ENCODE measurements around the gene SIRT4. TPM values are rescaled to one million over a fixed set of nuclear protein-coding genes. Genes with fewer than 3 reads are reported as not detected.
"Not testable (repeated sequence)": the region's sequence is repeated elsewhere in the genome, so short reads cannot be mapped to it uniquely, and the experiment has no call there.

The SIRT4 gene, protein sequence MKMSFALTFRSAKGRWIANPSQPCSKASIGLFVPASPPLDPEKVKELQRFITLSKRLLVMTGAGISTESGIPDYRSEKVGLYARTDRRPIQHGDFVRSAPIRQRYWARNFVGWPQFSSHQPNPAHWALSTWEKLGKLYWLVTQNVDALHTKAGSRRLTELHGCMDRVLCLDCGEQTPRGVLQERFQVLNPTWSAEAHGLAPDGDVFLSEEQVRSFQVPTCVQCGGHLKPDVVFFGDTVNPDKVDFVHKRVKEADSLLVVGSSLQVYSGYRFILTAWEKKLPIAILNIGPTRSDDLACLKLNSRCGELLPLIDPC
- total RNA-seq = 10.2 TPM
- long read RNA-seq, partial matches to known transcripts = 2 of 9 reads
- long read RNA-seq, other reads (novel, unspliced or antisense) = 4 of 9 reads

DNA sequence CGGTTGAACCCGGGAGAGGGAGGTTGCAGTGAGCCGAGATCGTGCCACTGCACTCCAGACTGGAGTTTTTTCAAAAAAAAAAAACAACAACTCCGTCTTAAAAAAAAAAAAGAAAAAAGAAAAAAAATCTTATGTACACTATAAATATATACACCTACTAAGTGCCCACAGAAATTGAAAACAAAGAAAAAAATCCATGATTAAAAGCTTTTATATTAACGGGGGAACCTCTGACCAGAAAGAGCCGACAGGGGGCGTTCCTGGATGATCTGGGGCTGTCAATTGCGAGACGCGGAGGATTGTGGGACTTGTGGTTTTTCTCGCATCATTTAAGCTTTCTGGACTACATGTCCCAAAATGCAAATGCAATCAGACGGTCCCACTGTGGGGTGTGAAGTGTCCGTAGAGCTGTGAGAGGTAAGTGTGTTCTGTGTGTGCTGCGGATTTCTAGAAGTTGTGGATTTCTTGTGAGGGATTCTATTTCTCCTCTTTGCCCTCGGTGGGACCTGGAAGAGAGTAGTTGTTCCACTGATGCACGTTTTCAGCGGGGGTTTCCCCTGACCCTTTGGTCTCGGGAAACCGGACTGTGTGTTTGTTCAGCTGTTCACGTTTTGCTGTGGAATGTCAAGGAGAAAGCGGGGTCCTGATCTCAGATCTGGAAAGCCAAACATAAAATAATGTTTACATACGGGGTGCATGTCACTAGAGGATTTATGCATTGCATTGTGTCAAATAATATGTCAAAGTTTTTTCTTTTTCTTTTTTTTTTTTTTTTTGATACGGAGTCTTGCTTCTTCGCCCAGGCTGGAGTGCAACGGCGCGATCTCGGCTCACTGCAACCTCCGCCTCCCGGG, at the start of gene SIRT4:
SIRT4 (plus strand) TSS at position 360 of the 854 bp plus-strand sequence. CDS start 1,241 bp downstream, outside the sequence.
- ATAC-seq (peak; percentile 97), DNase-seq (peak; percentile 89)
- intact Hi-C loops (cut with micrococcal nuclease) = no loop called here

DNA sequence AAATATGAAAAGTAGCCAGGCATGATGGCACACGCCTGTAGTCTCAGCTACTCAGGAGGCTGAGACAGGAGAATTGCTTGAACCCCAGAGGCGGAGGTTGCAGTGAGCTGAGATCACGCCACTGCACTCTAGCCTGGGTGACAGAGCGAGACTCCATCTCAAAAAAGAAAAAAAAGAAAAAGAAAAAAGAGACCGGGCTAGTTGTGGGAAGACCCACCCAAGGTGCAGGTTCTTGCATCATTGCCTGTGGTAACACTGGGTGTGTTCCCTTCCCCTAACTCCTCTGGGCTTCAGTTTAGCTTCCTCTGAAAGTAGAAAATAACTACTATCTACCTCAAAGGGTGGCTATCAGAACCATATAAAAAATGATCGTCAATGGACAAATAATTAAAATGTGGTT, 48.8 kb upstream of the SIRT4 start:
- DNase-seq; ATAC-seq; intact Hi-C loops (cut with micrococcal nuclease): not testable (repeated sequence)

DNA sequence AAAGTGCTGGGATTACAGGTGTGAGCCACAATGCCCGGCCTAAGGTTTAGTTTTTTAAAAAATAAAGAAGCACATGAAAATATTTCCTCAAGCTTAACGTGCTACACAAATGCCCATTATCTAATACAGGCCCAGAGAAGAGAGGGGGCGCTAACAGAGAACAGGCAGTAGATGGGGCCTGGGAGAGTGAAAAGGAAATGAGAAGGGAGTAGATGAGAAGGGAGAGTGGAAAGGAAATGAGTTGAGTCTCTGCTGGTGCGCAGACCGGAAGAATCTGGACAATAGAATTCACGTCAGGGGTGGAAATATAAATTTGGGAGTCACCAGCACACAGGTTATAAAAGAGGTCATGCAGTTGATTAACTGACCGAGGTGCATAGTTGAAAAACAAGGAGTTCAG, 47.3 kb upstream of the SIRT4 start:
- no peak for DNase-seq
- intact Hi-C loops (cut with micrococcal nuclease) = no loop called here

DNA sequence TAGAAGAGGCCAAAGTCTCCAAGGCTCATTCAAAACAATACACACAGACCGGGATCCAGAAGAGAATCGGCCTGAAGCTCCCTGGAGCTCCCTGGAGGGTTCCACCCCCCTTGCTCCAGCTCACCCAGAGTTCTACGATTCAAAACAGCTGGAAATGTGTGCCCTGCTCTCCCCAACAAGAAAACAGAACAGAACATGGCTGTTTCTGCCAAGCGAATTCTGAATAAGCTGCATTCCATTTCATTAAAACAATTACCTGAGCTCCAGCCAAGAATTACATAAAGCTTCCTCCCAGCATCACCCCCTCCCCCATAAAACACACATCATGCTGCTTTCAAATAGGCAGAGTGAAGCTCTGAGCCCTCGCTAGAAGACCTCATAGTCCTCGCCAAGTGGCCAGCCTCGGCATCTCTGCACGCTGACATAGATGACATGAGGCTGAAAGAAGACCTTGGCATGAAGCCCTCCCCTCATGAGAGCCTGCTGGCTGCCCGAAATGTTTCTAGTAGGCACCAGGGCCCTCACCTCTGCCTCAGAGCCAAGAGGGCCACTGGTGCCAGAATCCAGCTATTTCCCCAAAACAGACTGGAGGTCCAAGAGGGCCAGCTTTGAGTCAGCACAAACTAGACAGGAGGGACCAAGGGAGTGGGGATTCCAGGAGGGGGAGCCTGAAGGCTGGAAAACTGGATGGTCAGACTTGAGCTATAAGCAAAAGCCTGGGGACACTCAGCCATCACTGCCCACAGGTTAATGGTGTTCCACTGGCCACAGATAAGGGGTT, 44.9 kb upstream of the SIRT4 start:
- DNase-seq (peak; percentile 81), ATAC-seq (peak; percentile 85)
- intact Hi-C loops (cut with micrococcal nuclease) = no loop called here

More for the DNA sequence above, 47.3 kb upstream of the SIRT4 start:
- ATAC-seq = no peak

DNA sequence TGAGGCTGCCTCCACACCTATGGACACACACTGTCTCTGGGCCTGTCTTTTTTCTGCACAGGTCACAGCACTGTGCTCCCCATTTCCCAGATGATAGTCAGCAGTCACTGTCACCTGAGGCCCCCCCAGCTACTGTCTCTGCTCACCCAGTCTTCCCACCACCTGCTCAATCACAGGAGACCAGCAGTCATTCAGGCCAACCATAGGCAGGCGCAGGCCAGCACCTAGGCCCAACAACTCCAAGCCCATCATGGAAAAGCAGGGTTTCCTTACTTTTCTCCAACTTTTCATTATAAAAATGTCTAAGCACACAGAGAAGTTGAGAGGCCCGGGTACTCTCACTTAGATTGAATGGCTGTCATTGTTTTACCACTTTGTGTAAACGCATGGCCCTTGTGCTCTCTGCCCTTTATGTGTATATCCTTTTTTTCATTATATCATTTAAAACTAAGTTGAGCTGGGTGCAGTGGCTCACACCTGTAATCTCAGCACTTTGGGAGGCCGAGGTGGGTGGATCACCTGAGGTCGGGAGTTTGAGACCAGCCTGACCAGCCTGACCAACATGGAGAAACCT, 43.7 kb upstream of the SIRT4 start:
- ATAC-seq = no peak

DNA sequence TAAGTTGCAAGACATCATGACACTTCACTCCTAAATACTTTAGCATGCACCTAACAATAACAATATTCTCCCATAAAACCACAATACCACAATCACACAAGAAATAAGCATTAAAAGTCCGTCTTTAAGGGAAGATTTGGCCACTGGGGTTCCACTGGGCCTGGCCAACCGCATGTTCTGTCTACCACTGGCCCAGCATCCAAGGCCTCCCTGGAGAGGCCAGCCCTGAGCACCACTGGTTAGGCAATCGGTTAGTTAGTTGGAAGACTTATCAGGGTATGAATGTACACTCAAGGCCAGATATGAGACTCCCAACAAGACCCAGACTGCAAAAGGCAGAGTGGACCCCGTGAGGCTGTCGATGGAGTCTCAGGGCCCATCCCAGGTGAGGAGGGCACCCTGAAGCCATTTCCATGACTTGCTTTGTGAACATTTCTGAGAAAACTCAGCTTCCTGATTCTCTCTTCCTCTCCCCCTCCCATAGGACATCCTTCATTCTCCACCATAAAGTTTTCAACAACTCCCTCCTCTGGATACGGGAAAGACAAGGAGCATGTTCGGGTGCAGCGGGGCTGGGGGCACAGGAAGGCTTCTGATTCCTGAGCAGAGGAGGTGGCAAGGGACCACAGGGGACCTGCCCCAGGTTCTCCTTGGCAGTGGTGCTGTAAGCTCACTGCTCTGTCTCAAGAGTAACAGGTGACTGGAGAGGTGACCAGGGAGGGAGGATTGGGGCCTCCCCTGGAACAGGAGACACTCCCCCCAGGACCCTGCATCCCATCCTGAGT, 42.5 kb upstream of the SIRT4 start:
- intact Hi-C loops (cut with micrococcal nuclease) = no loop called here
- DNase-seq (peak; percentile 73), ATAC-seq (peak; percentile 33)

More for the DNA sequence above, 43.7 kb upstream of the SIRT4 start:
- no peak for DNase-seq
- intact Hi-C loops (cut with micrococcal nuclease) = no loop called here

DNA sequence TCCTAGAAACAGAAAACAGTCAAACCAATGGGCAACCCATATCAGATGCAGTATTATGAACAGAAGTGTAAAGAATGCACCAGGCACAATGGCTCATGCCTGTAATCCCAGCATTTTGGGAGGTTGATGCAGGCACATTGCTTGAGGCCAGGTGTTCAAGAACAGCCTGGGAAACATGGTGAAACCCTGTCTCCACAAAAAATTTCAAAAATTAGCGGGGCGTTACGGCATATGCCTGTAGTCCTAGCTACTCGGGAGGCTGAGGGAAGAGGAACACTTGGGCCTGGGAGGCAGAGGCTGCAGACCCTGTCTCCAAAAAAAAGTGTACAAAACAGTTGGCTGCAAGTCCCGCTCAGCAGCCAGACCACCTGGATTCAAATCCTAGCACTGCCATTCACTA, 41.5 kb upstream of the SIRT4 start:
- intact Hi-C loops (cut with micrococcal nuclease) = no loop called here
- DNase-seq (no peak), ATAC-seq (no peak)

DNA sequence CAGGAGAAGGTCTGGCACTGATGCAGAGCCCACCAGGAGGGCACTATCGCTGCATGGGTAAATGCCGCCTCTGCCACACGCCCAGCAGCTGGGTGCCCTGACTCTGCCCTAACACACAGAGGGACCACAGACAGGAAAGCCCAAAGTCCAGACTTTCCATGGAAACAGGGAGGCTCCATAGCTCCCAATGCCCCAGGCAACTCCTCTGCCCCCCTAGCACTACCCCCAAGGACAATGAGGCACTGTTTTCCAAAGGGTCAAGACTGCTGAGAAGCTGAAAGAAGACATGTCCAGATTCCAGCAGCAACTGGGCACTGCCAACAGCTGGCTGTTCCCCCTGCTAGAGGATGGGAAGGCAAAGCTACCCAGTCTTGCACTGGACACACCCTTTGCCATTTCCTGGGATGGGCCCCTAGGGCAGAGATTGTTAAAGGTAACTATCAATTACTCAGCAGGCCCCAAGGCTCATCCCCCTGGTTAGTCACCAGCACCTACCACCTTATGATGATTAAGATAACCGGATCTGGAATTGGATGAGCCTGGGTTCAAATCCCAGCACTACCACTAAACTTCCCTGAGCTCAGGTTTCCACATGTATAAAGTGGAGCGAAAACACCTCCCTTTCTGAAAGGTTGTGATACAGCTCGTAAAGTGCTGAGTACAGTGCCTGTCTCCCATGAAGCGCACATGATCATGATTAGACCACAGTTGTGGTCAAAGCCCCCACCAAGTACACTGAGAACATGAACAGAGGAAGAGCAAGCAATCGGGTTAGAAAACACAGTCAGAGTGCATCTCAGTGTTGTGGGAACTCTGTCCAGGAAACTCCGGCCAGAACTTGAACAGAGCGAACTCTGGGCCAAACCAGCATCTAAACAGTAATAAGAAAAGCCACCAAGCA, 39.9 kb upstream of the SIRT4 start:
- ATAC-seq (peak; percentile 4), DNase-seq (no peak)
- intact Hi-C loops (cut with micrococcal nuclease) = no loop called here

DNA sequence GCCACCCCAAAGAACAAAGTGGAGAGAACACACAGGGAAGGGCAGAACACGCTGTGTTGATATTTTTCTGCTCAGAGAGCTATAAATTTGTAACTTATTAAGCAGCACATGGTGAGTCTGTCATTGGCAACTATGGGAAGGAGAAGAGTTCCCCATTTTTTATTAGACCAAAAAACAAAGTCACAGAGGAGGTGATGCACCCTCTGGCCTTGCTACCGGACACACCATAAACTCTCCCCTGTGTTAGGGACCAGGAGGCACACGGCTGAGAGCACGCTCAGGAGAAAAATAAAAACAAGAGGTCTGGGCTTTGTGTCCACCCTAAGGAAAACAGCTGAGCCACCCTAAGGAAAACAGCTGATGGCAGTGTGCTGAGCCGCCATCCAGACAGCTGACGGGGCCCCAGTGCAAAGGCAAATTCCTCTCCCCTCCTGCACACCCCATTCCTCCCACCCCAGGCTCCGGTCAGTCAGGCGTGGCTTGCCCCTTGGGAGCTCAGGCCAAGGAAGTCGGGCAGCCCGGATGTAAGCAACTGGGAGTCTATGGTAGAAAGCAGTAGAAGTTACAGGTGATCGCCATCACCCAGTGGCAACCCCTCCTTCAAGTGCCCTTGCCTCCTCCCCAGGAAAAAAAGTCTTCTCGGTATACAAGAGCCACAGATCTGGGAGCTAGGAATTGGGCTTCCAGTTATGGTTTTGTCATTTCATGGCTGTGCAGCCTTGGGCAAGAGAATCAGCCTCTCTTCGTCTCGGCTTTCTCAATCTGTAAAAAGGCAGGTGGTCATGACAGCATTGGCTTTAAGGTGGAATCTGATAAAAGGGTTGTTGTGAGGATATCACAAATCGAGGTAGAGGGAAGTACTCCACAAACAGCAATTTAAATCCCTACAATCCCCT, 39.0 kb upstream of the SIRT4 start:
- peak; percentile 19 for ATAC-seq
- intact Hi-C loops (cut with micrococcal nuclease) = no loop called here
- peak; percentile 59 for DNase-seq

DNA sequence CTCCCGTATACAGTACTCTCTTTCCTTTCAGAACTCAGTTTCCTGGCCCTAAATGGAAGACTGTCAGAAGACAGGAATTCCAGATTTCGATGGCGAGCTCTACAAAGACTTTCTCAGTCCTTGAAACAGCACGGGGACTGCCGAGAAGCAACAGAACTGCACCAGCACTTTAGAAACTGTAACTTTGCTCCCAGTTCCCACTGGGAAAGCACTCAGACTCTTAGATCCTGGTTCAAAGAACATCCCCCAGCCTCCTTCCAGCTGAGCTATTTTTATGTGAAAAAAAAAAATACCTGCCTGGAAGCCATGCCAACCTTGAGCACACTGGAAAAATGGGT, 38.4 kb upstream of the SIRT4 start:
- ATAC-seq = no peak
- no peak for DNase-seq
- intact Hi-C loops (cut with micrococcal nuclease) = no loop called here

DNA sequence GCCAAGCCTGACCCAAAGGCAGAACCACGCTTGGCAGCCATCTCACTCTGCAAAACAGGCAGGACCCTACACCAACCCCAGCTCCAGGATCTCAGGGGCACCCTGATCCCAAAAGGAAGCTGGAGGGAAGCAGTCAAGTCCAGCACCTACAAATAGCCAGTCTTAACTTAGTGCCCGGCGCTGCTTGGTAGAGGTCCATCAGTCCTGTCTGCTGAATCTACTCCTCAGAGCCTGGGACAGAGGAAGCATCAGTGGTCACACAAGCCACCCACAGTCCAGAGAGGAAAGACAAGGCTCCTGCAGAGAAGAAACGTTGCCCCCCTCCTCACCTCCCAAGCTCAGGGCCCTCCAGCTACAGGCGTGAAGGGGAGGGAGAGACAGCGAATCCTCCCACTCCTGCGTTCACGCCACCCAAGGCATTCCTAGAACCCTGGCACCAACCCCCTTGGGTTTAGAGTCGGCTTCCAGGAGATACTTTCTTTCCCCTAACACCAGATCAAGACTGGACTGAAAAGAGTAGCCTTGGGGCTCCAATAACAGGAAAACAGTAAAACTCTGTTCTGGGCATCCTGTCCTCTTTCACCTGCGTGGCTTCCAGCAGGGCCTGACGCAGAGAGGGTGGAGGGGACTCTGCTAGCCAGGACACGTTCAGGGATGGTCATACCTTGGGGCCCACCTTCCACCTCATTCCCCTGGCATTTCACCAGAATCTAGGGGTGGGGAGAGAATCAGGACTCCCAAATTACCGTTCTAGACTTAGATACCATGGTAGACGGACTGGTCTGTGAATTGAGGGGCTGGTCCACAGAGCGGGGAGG, 37.8 kb upstream of the SIRT4 start:
- DNase-seq = no peak
- peak; percentile 17 for ATAC-seq
- intact Hi-C loops (cut with micrococcal nuclease) = no loop called here

DNA sequence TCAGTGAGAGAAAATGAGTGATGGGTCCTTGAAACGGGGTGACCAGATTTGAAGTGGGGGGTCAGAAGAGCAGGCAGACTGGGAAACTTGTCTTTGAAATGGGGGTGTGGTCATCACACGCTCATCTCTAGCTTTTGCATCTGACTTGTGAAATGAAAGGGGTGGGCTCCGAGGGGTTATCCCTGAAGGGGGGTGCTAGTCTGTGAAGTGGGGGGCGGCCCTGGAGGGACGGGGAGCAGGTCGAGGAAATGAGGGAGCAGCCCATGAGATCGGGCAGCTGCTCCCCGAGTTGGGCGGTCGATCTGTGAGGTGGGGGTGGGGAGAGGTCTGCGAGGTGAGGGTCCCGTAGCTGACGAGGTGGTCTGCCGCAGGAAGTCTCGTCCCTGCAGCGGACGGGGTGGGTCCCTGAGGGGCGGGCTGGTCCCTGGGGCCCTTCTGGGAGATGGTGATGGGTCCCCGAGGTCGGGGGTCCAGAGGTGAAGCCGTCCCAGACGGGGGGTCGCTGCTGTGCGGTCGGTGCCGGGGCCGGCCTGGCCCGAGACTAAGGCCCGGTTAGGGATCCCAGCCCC, 37.1 kb upstream of the SIRT4 start:
- ATAC-seq (no peak), DNase-seq (no peak)
- intact Hi-C loops (cut with micrococcal nuclease) = no loop called here

DNA sequence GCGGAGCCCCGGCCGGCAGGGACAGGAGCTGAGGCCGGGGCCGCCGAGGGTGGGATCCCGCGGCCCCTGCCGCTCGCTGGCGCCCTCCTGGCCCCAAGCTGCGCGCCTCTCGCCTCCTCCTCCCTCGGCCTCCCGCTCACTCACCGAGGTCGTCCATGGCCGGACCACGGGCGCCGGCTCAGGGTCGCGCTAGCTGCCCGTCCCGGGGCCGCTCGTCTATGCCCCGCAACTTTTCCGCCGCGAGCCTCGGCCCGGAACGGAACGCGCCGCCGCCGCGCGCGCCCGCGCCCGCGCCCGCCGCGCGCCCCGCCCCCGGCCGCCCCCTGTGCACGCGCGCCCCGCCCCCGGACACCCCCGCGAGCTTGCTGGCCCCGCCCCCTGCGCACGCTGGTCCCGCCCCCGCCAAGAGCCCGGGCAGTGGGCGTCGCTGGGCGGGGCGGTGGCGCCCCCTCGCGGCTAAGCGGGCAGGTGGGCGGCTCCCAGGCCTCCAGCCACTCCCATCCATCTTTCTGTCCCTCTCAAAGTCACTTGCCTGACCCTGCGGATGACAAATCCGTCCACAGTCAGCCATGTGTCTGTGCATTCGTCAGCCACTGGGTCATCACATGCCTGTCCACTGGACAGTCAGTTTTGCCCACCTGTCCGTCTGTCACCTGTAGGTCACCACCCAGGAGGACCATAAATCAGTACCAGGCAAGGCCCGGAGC, 36.5 kb upstream of the SIRT4 start, which contains the start of gene PXN:
PXN (minus strand) TSS at position 258 of the 707 bp plus-strand sequence; CDS start at position 157, 101 bp downstream.
- intact Hi-C loops (cut with micrococcal nuclease) = loop anchor here (2.0 kb wide), 1 partner anchor 39 kb away; no protein-coding TSS in a partner anchor
- peak; percentile 94 for DNase-seq
- ATAC-seq = peak; percentile 83

DNA sequence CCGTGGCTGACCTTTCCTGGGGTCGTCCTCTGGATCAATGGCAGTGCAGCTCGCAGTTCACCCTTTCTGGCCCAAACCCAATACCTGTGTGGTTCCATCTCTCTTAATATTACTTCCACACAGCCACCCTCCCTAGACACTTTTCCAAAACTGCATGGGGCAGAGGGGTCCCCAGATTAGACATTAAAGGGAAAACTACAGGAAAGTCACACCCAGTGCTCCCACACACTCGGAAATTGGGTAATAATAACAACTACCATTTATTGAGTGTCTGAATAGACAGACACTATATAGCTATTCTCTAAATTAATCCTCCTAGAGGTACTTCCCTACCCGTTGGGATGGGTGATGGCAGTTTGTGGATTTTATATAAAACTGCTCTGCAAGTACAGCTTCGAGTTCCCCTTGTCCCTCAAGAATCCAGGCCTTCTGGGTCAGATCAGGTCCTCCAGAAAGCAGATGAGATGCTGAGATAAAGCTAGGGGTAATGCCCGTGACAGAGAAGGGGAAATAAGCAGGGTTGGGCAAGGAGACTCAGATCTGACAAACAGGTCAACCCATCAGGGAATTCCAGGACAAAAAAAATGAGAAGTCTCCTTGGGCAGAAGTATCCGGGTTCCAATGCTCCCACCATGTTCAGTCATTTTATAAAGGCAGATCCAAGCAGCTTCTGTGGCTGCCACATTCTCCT, 35.8 kb upstream of the SIRT4 start:
- ATAC-seq = no peak
- no peak for DNase-seq
- intact Hi-C loops (cut with micrococcal nuclease) = loop anchor here (2.0 kb wide), 1 partner anchor 40 kb away; no protein-coding TSS in a partner anchor
